ENCODE data around the gene UBE4A.

- TF ChIP-seq POLR2AphosphoS5 (IDR thresholded peaks at IDR 0.05; ENCODE audit: low read depth, low read length): no peak
- TF ChIP-seq, protein P1, sequence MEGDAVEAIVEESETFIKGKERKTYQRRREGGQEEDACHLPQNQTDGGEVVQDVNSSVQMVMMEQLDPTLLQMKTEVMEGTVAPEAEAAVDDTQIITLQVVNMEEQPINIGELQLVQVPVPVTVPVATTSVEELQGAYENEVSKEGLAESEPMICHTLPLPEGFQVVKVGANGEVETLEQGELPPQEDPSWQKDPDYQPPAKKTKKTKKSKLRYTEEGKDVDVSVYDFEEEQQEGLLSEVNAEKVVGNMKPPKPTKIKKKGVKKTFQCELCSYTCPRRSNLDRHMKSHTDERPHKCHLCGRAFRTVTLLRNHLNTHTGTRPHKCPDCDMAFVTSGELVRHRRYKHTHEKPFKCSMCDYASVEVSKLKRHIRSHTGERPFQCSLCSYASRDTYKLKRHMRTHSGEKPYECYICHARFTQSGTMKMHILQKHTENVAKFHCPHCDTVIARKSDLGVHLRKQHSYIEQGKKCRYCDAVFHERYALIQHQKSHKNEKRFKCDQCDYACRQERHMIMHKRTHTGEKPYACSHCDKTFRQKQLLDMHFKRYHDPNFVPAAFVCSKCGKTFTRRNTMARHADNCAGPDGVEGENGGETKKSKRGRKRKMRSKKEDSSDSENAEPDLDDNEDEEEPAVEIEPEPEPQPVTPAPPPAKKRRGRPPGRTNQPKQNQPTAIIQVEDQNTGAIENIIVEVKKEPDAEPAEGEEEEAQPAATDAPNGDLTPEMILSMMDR (IDR thresholded peaks at IDR 0.05): no peak
- TF ChIP-seq MAX (IDR thresholded peaks at IDR 0.05; ENCODE audit: low read depth): no peak
- TF ChIP-seq FOXJ3 (CRISPR knock-in tag; IDR thresholded peaks at IDR 0.05): no peak
- TF ChIP-seq, protein P2, sequence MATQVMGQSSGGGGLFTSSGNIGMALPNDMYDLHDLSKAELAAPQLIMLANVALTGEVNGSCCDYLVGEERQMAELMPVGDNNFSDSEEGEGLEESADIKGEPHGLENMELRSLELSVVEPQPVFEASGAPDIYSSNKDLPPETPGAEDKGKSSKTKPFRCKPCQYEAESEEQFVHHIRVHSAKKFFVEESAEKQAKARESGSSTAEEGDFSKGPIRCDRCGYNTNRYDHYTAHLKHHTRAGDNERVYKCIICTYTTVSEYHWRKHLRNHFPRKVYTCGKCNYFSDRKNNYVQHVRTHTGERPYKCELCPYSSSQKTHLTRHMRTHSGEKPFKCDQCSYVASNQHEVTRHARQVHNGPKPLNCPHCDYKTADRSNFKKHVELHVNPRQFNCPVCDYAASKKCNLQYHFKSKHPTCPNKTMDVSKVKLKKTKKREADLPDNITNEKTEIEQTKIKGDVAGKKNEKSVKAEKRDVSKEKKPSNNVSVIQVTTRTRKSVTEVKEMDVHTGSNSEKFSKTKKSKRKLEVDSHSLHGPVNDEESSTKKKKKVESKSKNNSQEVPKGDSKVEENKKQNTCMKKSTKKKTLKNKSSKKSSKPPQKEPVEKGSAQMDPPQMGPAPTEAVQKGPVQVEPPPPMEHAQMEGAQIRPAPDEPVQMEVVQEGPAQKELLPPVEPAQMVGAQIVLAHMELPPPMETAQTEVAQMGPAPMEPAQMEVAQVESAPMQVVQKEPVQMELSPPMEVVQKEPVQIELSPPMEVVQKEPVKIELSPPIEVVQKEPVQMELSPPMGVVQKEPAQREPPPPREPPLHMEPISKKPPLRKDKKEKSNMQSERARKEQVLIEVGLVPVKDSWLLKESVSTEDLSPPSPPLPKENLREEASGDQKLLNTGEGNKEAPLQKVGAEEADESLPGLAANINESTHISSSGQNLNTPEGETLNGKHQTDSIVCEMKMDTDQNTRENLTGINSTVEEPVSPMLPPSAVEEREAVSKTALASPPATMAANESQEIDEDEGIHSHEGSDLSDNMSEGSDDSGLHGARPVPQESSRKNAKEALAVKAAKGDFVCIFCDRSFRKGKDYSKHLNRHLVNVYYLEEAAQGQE (IDR thresholded peaks at IDR 0.05; ENCODE audit: low read depth, low read length): no peak
- no peak for TF ChIP-seq GATA2 (CRISPR knock-in tag; IDR thresholded peaks at IDR 0.05)
- TF ChIP-seq NRF1 (IDR thresholded peaks at IDR 0.05; ENCODE audit: low read depth, low read length): no peak
Observed at GRCh38 chr11:118370774-118371173, 11.4 kb downstream of the UBE4A start.

All from SK-N-SH (cell line).